ENCODE data around the gene CALCOCO1. TPM values are rescaled to one million over a fixed set of nuclear protein-coding genes. Genes with fewer than 3 reads are reported as not detected.

Gene CALCOCO1
- polyA plus RNA-seq, 1 experiment = 124 TPM

- ChIA-PET POLR2A (no interaction called here), CTCF (interaction anchor here (1.0 to 17.3 kb wide), 3 partner anchors 11 to 33 kb away, joined by 3 to 439 read pairs (median 17); no protein-coding TSS in a partner anchor)
- no peak overlapping the region for H3K4me3 ChIP-seq (ENCODE audit: low read depth, low read length)
Measured at GRCh38 chr12:53733807-53734200, 6.6 kb upstream of the CALCOCO1 start.

GRCh38 chr12:53733051-53733806 lies 6.0 kb upstream of the CALCOCO1 start:
- CTCF ChIA-PET = interaction anchor here (1.0 to 17.3 kb wide), 3 partner anchors 12 to 33 kb away, joined by 3 to 439 read pairs (median 17); no protein-coding TSS in a partner anchor
- DNase-seq (ENCODE audit: low read depth, low spot score) = no peak
- no peak for TF ChIP-seq CTCF (IDR thresholded peaks at IDR 0.05; ENCODE audit: low read depth, low read length)
- H3K27ac ChIP-seq (ENCODE audit: low read depth, low read length) = no peak overlapping the region
- H3K9me3 ChIP-seq (ENCODE audit: control insufficient read depth, insufficient read depth, low read length) = no peaks in the 10 kb centered on the region
- H3K27me3 ChIP-seq (ENCODE audit: control insufficient read depth, insufficient read depth, low read length) = peaks cover 34% of the 10 kb centered on the region
- H3K4me3 ChIP-seq (ENCODE audit: low read depth, low read length) = no peak overlapping the region
- POLR2A ChIA-PET = no interaction called here

More at GRCh38 chr12:53733807-53734200, 6.6 kb upstream of the CALCOCO1 start:
- Histone ChIP-seq H3K27ac (ENCODE audit: low read depth, low read length) (no peak overlapping the region), H3K27me3 (ENCODE audit: control insufficient read depth, insufficient read depth, low read length) (peaks cover 40% of the 10 kb centered on the region), H3K9me3 (ENCODE audit: control insufficient read depth, insufficient read depth, low read length) (no peaks in the 10 kb centered on the region)
- DNase-seq (ENCODE audit: low read depth, low spot score) = no peak
- TF ChIP-seq CTCF (IDR thresholded peaks at IDR 0.05; ENCODE audit: low read depth, low read length) = no peak

- Histone ChIP-seq H3K27me3 (ENCODE audit: control insufficient read depth, insufficient read depth, low read length) (peaks cover under 1% of the 10 kb centered on the region), H3K9me3 (ENCODE audit: control insufficient read depth, insufficient read depth, low read length) (no peaks in the 10 kb centered on the region), H3K4me3 (ENCODE audit: low read depth, low read length) (no peak overlapping the region), H3K27ac (ENCODE audit: low read depth, low read length) (no peak overlapping the region)
- ChIA-PET POLR2A (no interaction called here), CTCF (interaction anchor here (2.8 to 17.3 kb wide), 2 partner anchors 15 to 27 kb away, joined by 16 to 439 read pairs; no protein-coding TSS in a partner anchor)
- no peak for TF ChIP-seq CTCF (IDR thresholded peaks at IDR 0.05; ENCODE audit: low read depth, low read length)
- DNase-seq (ENCODE audit: low read depth, low spot score) = no peak
Measured at GRCh38 chr12:53729644-53730043, 2.4 kb upstream of the CALCOCO1 start.

- POLR2A ChIA-PET = no interaction called here
- no peak for TF ChIP-seq CTCF (IDR thresholded peaks at IDR 0.05; ENCODE audit: low read depth, low read length)
- no peak overlapping the region for H3K27ac ChIP-seq (ENCODE audit: low read depth, low read length)
- DNase-seq (ENCODE audit: low read depth, low spot score) = no peak
- no peak overlapping the region for H3K4me3 ChIP-seq (ENCODE audit: low read depth, low read length)
- H3K27me3 ChIP-seq (ENCODE audit: control insufficient read depth, insufficient read depth, low read length) = no peaks in the 10 kb centered on the region
- no peaks in the 10 kb centered on the region for H3K9me3 ChIP-seq (ENCODE audit: control insufficient read depth, insufficient read depth, low read length)
- CTCF ChIA-PET = interaction anchor here (4.1 to 17.3 kb wide), 2 partner anchors 17 to 26 kb away, joined by 18 to 439 read pairs; no protein-coding TSS in a partner anchor
Measured at GRCh38 chr12:53728206-53728605, 954 bp upstream of the CALCOCO1 start.

- Histone ChIP-seq H3K27ac (ENCODE audit: low read depth, low read length) (peak overlapping the region; percentile 11), H3K9me3 (ENCODE audit: control insufficient read depth, insufficient read depth, low read length) (no peaks in the 10 kb centered on the region), H3K27me3 (ENCODE audit: control insufficient read depth, insufficient read depth, low read length) (no peaks in the 10 kb centered on the region), H3K4me3 (ENCODE audit: low read depth, low read length) (peak overlapping the region; percentile 98)
- no peak for DNase-seq (ENCODE audit: low read depth, low spot score)
- CTCF ChIA-PET = interaction anchor here (0.6 to 17.3 kb wide), 4 partner anchors 18 to 488 kb away, joined by 3 to 439 read pairs (median 10); no protein-coding TSS in a partner anchor
- TF ChIP-seq CTCF (IDR thresholded peaks at IDR 0.05; ENCODE audit: low read depth, low read length) = no peak
- POLR2A ChIA-PET = no interaction called here
Measured at GRCh38 chr12:53726946-53727309, 324 bp downstream of the CALCOCO1 start.
